Natural killer cell (primary cell): Measurements from ENCODE around the gene NUDT9. TPM values are rescaled to one million over a fixed set of nuclear protein-coding genes. Genes with fewer than 3 reads are reported as not detected.
"Not testable (repeated sequence)": the region's sequence is repeated elsewhere in the genome, so short reads cannot be mapped to it uniquely, and the experiment has no call there.

Experiments used
- ATAC-seq, 3 donors: fragments of 150-1000 bp in 2 of 3; fragments of 200-7000 bp in 1 of 3; cut with Tn5 transposase; 1 replicate in 1 of 3; 2 replicates in 2 of 3; pipeline ENCODE4 v1.10.0; 2021; ENCODE audit warnings: mild to moderate bottlenecking in 2 of 3, moderate library complexity in 2 of 3
- DNase-seq, 2 donors: peaks; one replicate each; pipeline versions ENCODE4 v3.0.0 to v3.0.0-alpha.2; 2013 to 2021; ENCODE audit warnings: mixed read lengths in 1 of 2
- H3K27ac ChIP-seq: one replicate; pipeline ENCODE4 v1.5.1; 2013; ENCODE audit warnings: mild to moderate bottlenecking, low read length
- H3K27me3 ChIP-seq: one replicate; pipeline ENCODE4 v1.6.1; 2013; ENCODE audit warnings: low read length; ENCODE audit not compliant: control insufficient read depth, insufficient read depth
- H3K36me3 ChIP-seq: one replicate; pipeline ENCODE4 v1.6.1; 2013; ENCODE audit warnings: low read length; ENCODE audit not compliant: control insufficient read depth, insufficient read depth
- H3K4me1 ChIP-seq: one replicate; pipeline ENCODE4 v1.6.1; 2013; ENCODE audit warnings: low read length; ENCODE audit not compliant: control insufficient read depth, insufficient read depth
- H3K4me3 ChIP-seq: one replicate; pipeline ENCODE4 v1.5.1; 2013; ENCODE audit warnings: low read length
- H3K9me3 ChIP-seq: one replicate; pipeline ENCODE4 v1.6.1; 2013; ENCODE audit warnings: low read length; ENCODE audit not compliant: control insufficient read depth, insufficient read depth
- H3K27ac Mint-ChIP-seq, 2 donors: one replicate each; pipeline ENCODE4 v1.8.0; 2022; ENCODE audit warnings: mild to moderate bottlenecking in 2 of 2, mixed read lengths in 2 of 2, moderate library complexity in 1 of 2
- H3K27me3 Mint-ChIP-seq, 2 donors: one replicate each; pipeline ENCODE4 v1.8.0; 2022; ENCODE audit warnings: low read depth in 2 of 2, mixed read lengths in 2 of 2
- H3K36me3 Mint-ChIP-seq: one replicate; pipeline ENCODE4 v1.8.0; 2022; ENCODE audit warnings: mixed read lengths
- H3K4me1 Mint-ChIP-seq, 2 donors: one replicate each; pipeline ENCODE4 v1.8.0; 2022; ENCODE audit warnings: mixed read lengths in 2 of 2
- H3K4me3 Mint-ChIP-seq: one replicate; pipeline ENCODE4 v1.8.0; 2022; ENCODE audit warnings: mild to moderate bottlenecking, moderate library complexity, mixed read lengths
- H3K9me3 Mint-ChIP-seq, 2 donors: one replicate each; pipeline ENCODE4 v1.8.0; 2022; ENCODE audit warnings: mixed read lengths in 2 of 2
- CTCF ChIP-seq: fragments of 200-600 bp; IDR thresholded peaks from one replicate; pipeline ENCODE4 v1.8.0; 2022; ENCODE audit warnings: antibody characterized with exemption
- WGBS: methylation state at CpG from one replicate; pipeline ENCODE4 v1.1.7; 2013; ENCODE audit warnings: missing lambda C conversion rate; ENCODE audit not compliant: insufficient coverage; 5-methylcytosine and 5-hydroxymethylcytosine counted together
- intact Hi-C: fragments of 100-400 bp; cut with micrococcal nuclease; formaldehyde crosslinking; loops from one replicate; pipeline ENCODE4 v1.14.2; 2022
- total RNA-seq, 4 donors: library from RNA; stranded (reverse); fragments of 120-200 nt in 1 of 4; gene quantifications; one replicate each; pipeline versions ENCODE4 v1.2.3 to v1.2.4, GENCODE V29; 2013 to 2022

Gene NUDT9
- total RNA-seq, 3 donors from 2014 or later (not counting 1 experiment from before 2014, with no cell fraction given) = 7.3 to 9.6 (median 9.5) TPM

- Mint-ChIP-seq H3K4me3 (peak overlapping the region; percentile 42), H3K27ac (no peak overlapping the region), H3K9me3 (no peaks in the 10 kb centered on the region), H3K4me1 (peaks cover 32 to 33% of the 10 kb centered on the region in 2 donors), H3K36me3 (no peaks in the 10 kb centered on the region), H3K27me3 (peaks cover 4 to 5% of the 10 kb centered on the region in 2 donors)
- DNase-seq (no peak), ATAC-seq (no peak)
- Histone ChIP-seq H3K4me1 (peaks cover 14% of the 10 kb centered on the region), H3K4me3 (no peak overlapping the region), H3K27me3 (no peaks in the 10 kb centered on the region), H3K9me3 (no peaks in the 10 kb centered on the region), H3K27ac (no peak overlapping the region), H3K36me3 (no peaks in the 10 kb centered on the region)
- intact Hi-C loops = no loop called here
- WGBS = 82% methylated on average over 5 of the region's 5 CpGs
- no peak for TF ChIP-seq CTCF
Observed at GRCh38 chr4:87419578-87420249, 2.7 kb upstream of the NUDT9 start.

- intact Hi-C loops = no loop called here
- H3K27me3 Mint-ChIP-seq = peaks cover 0 to 4% of the 10 kb centered on the region in 2 donors
- H3K27ac Mint-ChIP-seq = no peak overlapping the region
Observed at GRCh38 chr4:87420276-87420830, 2.0 kb upstream of the NUDT9 start.

GRCh38 chr4:87423317-87424098, 1.1 kb downstream of the NUDT9 start:
- no peaks in the 10 kb centered on the region for H3K27me3 Mint-ChIP-seq
- Histone ChIP-seq H3K27ac (no peak overlapping the region), H3K27me3 (no peaks in the 10 kb centered on the region), H3K4me3 (peak overlapping the region; percentile 64), H3K4me1 (peaks cover 14% of the 10 kb centered on the region), H3K36me3 (no peaks in the 10 kb centered on the region), H3K9me3 (no peaks in the 10 kb centered on the region)
- WGBS = 35% methylated on average over 3 of the region's 3 CpGs
- intact Hi-C loops = no loop called here
- no peak for TF ChIP-seq CTCF
- ATAC-seq (no peak), DNase-seq (peak in 1 of 2 donors; percentile 25)
- peak overlapping the region; percentile 98 to 100 for H3K27ac Mint-ChIP-seq
- no peaks in the 10 kb centered on the region for H3K36me3 Mint-ChIP-seq
- H3K9me3 Mint-ChIP-seq = no peaks in the 10 kb centered on the region
- peaks cover 34 to 37% of the 10 kb centered on the region in 2 donors for H3K4me1 Mint-ChIP-seq
- H3K4me3 Mint-ChIP-seq = peak overlapping the region; percentile 99

More at GRCh38 chr4:87420276-87420830, 2.0 kb upstream of the NUDT9 start:
- 96% methylated on average over 3 of the region's 4 CpGs for WGBS
- H3K27me3 ChIP-seq = no peaks in the 10 kb centered on the region
- peak overlapping the region; percentile 42 for H3K4me3 Mint-ChIP-seq
- H3K9me3 ChIP-seq = no peaks in the 10 kb centered on the region
- peaks cover 14% of the 10 kb centered on the region for H3K4me1 ChIP-seq
- TF ChIP-seq CTCF = no peak
- peaks cover 34% of the 10 kb centered on the region in 2 donors for H3K4me1 Mint-ChIP-seq
- DNase-seq (no peak), ATAC-seq (no peak)
- no peaks in the 10 kb centered on the region for H3K36me3 Mint-ChIP-seq
- no peaks in the 10 kb centered on the region for H3K36me3 ChIP-seq
- H3K9me3 Mint-ChIP-seq = no peaks in the 10 kb centered on the region
- H3K4me3 ChIP-seq = no peak overlapping the region
- no peak overlapping the region for H3K27ac ChIP-seq

GRCh38 chr4:87424099-87424543, 1.7 kb downstream of the NUDT9 start:
- H3K36me3 ChIP-seq, H3K27me3 Mint-ChIP-seq, H3K9me3 ChIP-seq, H3K36me3 Mint-ChIP-seq, intact Hi-C loops, H3K9me3 Mint-ChIP-seq, H3K27me3 ChIP-seq, H3K27ac ChIP-seq, ATAC-seq, H3K4me3 ChIP-seq, DNase-seq: not testable (repeated sequence)
- WGBS = 98% methylated on average over 18 of the region's 22 CpGs
- Mint-ChIP-seq H3K4me3 (peak overlapping the region; percentile 99), H3K4me1 (peaks cover 34 to 42% of the 10 kb centered on the region in 2 donors), H3K27ac (peak overlapping the region; percentile 98 to 100)
- H3K4me1 ChIP-seq = peaks cover 14% of the 10 kb centered on the region
